Mammary epithelial cell (primary cell): ENCODE measurements around the gene POM121.
"Not testable (repeated sequence)": the region's sequence is repeated elsewhere in the genome, so short reads cannot be mapped to it uniquely, and the experiment has no call there.

Source experiments
- EZH2 ChIP-seq: IDR thresholded peaks from 2 replicates; pipeline ENCODE4 v1.6.1; 2012; ENCODE audit warnings: low read length, inconsistent platforms, borderline replicate concordance
- TF ChIP-seq, protein P1 (sequence below), 2 donors: IDR thresholded peaks in 1 of 2; conservative IDR thresholded peaks in 1 of 2; 2 replicates each; pipeline ENCODE4 v1.5.1; 2011 to 2012; ENCODE audit warnings: inconsistent platforms in 2 of 2, low read length in 2 of 2, mild to moderate bottlenecking in 2 of 2, control low read depth in 1 of 2, low read depth in 1 of 2; ENCODE audit not compliant: insufficient read depth in 1 of 2; ENCODE audit errors: extremely low read depth in 1 of 2

DNA sequence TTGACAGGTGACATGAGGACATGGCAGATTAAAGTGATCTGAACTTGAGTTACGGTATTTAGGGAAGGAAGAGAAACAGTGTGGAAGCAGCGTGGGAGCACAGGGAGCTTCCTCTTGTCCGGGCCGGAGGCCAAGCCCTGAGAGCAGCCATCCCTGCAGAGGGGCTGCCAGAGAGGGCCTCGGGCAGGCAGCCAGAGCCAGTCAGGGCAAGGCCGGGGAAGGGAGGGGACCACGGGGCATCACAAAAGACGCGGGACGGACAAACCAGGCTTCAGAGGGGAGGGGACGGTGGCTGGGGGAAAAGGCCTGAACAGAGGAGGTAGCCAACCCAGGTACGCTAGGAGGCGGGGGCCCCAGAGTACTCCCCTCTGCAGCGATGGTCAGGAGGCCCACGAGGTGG, 20.0 kb downstream of the POM121 start:
- TF ChIP-seq, protein P1, sequence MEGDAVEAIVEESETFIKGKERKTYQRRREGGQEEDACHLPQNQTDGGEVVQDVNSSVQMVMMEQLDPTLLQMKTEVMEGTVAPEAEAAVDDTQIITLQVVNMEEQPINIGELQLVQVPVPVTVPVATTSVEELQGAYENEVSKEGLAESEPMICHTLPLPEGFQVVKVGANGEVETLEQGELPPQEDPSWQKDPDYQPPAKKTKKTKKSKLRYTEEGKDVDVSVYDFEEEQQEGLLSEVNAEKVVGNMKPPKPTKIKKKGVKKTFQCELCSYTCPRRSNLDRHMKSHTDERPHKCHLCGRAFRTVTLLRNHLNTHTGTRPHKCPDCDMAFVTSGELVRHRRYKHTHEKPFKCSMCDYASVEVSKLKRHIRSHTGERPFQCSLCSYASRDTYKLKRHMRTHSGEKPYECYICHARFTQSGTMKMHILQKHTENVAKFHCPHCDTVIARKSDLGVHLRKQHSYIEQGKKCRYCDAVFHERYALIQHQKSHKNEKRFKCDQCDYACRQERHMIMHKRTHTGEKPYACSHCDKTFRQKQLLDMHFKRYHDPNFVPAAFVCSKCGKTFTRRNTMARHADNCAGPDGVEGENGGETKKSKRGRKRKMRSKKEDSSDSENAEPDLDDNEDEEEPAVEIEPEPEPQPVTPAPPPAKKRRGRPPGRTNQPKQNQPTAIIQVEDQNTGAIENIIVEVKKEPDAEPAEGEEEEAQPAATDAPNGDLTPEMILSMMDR (conservative IDR thresholded peaks at IDR 0.05 in 1 of 2, IDR thresholded peaks at IDR 0.05 in 1 of 2; ENCODE audit: extremely low read depth in 1 of 2, insufficient read depth in 1 of 2, low read depth in 1 of 2, low read length in 2 of 2), result not testable (repeated sequence)
- not testable (repeated sequence) for TF ChIP-seq EZH2
